ENCODE data around the gene KCNK13.

GRCh38 chr14:90017371-90017770, 44.4 kb upstream of the KCNK13 start:
- no peak for TF ChIP-seq EZH2 (IDR thresholded peaks at IDR 0.05; ENCODE audit: borderline replicate concordance, low read length)
- TF ChIP-seq, protein P1, sequence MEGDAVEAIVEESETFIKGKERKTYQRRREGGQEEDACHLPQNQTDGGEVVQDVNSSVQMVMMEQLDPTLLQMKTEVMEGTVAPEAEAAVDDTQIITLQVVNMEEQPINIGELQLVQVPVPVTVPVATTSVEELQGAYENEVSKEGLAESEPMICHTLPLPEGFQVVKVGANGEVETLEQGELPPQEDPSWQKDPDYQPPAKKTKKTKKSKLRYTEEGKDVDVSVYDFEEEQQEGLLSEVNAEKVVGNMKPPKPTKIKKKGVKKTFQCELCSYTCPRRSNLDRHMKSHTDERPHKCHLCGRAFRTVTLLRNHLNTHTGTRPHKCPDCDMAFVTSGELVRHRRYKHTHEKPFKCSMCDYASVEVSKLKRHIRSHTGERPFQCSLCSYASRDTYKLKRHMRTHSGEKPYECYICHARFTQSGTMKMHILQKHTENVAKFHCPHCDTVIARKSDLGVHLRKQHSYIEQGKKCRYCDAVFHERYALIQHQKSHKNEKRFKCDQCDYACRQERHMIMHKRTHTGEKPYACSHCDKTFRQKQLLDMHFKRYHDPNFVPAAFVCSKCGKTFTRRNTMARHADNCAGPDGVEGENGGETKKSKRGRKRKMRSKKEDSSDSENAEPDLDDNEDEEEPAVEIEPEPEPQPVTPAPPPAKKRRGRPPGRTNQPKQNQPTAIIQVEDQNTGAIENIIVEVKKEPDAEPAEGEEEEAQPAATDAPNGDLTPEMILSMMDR (conservative IDR thresholded peaks at IDR 0.05 in 1 of 2, IDR thresholded peaks at IDR 0.05 in 1 of 2; ENCODE audit: extremely low read depth in 1 of 2, insufficient read depth in 1 of 2, low read depth in 1 of 2, low read length in 2 of 2): no peak

Measured in mammary epithelial cell (primary cell).